GM06990 (cell line): ENCODE data around the gene PHC1.
"Not testable (repeated sequence)": the region's sequence is repeated elsewhere in the genome, so short reads cannot be mapped to it uniquely, and the experiment has no call there.

Experiments
- DNase-seq: peaks from one replicate; pipeline ENCODE4 v3.0.0-alpha.2; 2011; ENCODE audit not compliant: insufficient read length; ENCODE audit errors: extremely low read depth
- H3K27me3 ChIP-seq: replicated peaks from 2 replicates; pipeline ENCODE4 v1.6.0; 2011; ENCODE audit warnings: low read length; ENCODE audit not compliant: control insufficient read depth, insufficient read depth
- H3K36me3 ChIP-seq: 2 replicates; pipeline ENCODE4 v1.5.1; 2011; ENCODE audit warnings: low read length; ENCODE audit not compliant: control insufficient read depth, insufficient read depth
- H3K4me3 ChIP-seq: replicated peaks from 2 replicates; pipeline ENCODE4 v1.5.1; 2011; ENCODE audit warnings: low read depth, mild to moderate bottlenecking, control low read depth, low read length
- TF ChIP-seq, protein P1 (sequence below): IDR thresholded peaks from 2 replicates; pipeline ENCODE4 v1.5.1; 2011; ENCODE audit warnings: low read length, control low read depth, mild to moderate bottlenecking, inconsistent platforms; ENCODE audit not compliant: insufficient read depth, poor library complexity, severe bottlenecking

The PHC1 gene

DNA sequence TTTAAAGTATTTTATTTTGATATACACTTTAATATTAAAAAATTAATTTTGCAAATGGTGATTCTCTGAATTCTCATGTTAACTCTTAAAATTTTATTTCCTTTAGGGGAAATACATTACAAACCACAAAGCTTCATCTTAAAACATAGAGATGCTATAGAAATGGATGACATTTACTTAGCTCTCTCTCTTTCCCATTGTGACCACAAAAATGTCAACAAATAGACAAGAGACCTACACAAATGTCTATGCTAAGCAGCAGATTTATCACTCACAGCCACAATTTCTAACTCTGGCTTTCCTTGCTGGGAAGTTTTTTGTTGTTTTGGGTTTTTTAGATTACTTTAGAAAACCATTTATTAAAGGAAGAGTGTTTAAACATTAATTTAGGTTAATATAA, 19.9 kb upstream of the PHC1 start:
- H3K27me3 ChIP-seq = no peaks in the 10 kb centered on the region
- no peaks in the 10 kb centered on the region for H3K36me3 ChIP-seq
- TF ChIP-seq, protein P1, sequence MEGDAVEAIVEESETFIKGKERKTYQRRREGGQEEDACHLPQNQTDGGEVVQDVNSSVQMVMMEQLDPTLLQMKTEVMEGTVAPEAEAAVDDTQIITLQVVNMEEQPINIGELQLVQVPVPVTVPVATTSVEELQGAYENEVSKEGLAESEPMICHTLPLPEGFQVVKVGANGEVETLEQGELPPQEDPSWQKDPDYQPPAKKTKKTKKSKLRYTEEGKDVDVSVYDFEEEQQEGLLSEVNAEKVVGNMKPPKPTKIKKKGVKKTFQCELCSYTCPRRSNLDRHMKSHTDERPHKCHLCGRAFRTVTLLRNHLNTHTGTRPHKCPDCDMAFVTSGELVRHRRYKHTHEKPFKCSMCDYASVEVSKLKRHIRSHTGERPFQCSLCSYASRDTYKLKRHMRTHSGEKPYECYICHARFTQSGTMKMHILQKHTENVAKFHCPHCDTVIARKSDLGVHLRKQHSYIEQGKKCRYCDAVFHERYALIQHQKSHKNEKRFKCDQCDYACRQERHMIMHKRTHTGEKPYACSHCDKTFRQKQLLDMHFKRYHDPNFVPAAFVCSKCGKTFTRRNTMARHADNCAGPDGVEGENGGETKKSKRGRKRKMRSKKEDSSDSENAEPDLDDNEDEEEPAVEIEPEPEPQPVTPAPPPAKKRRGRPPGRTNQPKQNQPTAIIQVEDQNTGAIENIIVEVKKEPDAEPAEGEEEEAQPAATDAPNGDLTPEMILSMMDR = no peak
- DNase-seq = no peak
- no peak overlapping the region for H3K4me3 ChIP-seq

DNA sequence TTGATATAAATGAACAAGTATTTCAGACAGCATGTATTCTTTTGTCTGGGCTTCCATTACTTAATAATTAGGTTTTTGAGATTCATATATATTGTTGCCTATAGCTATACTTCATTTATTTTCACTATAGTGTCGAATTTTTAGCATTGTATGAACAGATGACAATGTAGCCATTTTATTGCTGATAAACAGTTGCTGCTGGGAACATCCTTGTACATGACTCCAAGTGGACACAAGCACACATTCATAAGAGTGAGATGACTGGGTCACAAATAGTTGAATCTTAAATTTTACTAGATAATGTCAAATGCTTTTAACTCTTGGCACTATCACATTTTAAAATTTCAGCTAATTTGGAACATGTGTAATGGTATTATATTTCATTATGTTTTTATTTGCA, 19.3 kb upstream of the PHC1 start:
- no peak for DNase-seq
- TF ChIP-seq, protein P1 = no peak
- no peaks in the 10 kb centered on the region for H3K27me3 ChIP-seq
- H3K4me3 ChIP-seq = no peak overlapping the region
- no peaks in the 10 kb centered on the region for H3K36me3 ChIP-seq

DNA sequence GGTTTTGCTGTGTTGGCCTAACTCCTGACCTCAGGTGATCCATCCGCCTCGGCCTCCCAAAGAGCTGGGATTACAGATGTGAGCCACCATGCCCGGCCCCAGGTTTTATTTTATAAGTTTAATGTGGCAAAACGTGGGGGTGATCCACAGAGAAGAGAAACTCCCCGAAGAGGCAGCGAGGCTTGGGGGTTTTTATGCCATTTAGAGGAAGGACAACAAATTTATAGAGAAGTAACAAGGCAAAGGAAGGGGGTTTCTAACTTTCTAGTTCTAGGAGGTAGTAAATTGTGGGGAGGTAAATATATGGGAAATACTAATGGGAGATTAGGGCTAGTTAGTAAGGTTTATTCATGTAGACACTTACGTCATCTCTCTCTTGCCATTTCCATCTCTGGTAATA, 17.2 kb upstream of the PHC1 start:
- no peaks in the 10 kb centered on the region for H3K27me3 ChIP-seq
- H3K4me3 ChIP-seq = no peak overlapping the region
- no peaks in the 10 kb centered on the region for H3K36me3 ChIP-seq
- DNase-seq = no peak
- TF ChIP-seq, protein P1 = no peak

DNA sequence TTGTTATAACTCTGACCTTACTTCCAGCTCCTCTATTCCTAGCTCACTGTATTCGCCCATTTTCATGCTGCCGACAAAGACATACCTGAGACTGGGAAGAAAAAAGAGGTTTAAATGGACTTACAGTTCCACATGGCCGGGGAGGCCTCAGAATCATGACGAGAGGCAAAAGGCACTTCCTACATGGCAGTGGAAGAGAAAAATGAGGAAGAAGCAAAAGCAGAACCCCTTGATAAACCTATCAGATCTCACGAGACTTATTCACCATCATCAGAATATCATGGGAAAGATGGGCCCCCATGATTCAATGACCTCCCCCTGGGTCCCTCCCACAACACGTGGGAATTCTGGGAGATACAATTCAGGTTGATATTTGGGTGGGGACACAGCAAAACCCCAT, 14.5 kb upstream of the PHC1 start:
- DNase-seq = no peak
- no peak overlapping the region for H3K4me3 ChIP-seq
- TF ChIP-seq, protein P1 = no peak
- no peaks in the 10 kb centered on the region for H3K27me3 ChIP-seq
- H3K36me3 ChIP-seq = no peaks in the 10 kb centered on the region

DNA sequence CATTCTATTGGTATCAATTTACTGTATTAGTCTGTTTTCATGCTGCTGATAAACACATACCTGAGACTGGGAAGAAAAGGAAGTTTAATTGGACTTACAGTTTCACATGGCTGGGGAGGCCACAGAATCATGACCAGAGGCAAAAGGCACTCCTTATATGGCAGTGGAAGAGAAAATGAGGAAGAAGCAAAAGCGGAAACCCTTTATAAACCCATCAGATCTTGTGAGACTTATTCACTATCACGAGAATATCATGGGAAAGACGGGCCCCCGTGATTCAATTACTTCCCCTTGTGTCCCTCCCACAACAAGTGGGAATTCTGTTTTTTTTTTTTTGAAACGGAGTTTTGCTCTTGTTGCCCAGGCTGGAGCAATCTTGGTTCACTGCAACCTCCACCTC, 11.6 kb upstream of the PHC1 start:
- not testable (repeated sequence) for H3K27me3 ChIP-seq, H3K36me3 ChIP-seq, H3K4me3 ChIP-seq, DNase-seq

DNA sequence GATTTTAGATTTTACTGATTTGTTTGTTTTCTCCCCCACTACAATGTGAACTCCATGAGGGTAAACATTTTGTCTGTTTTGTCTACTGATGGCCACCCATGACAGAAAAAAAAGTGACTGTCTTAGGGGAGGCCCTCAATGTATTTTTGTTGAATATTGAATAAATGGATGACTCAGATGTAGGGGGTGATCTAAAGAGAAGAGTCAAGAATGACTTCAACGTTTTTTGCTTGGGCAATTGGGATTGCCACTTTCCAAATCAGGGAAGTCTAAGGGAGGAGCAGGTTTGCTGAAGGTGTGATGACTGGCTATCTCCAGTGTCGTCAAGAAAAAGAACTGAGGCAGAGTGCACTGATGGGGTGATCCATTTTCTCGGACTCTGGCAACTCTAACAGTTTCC, 10.7 kb upstream of the PHC1 start:
- DNase-seq = no peak
- H3K27me3 ChIP-seq = no peaks in the 10 kb centered on the region
- H3K36me3 ChIP-seq = no peaks in the 10 kb centered on the region
- no peak overlapping the region for H3K4me3 ChIP-seq
- TF ChIP-seq, protein P1 = no peak
